Activated CD4-positive, alpha-beta memory T cell treated with anti-CD3 and anti-CD28 coated beads, Interleukin-2, amount 10 ng/mL, durations not matched to agents 7 days and 5 days (primary cell): ENCODE results near the gene TGFBR2. TPM values are rescaled to one million over a fixed set of nuclear protein-coding genes. Genes with fewer than 3 reads are reported as not detected.
A peak's percentile ranks its signal among the peaks of the same experiment; 100 is the strongest.

Source experiments
- CTCF ChIA-PET: fragments of 350-600 bp; sonication (Branson Sonifier 250); formaldehyde crosslinking; loops from one replicate; lab custom pipeline; 2021; ENCODE audit warnings: antibody characterized with exemption, inconsistent platforms; lab: Charles Lee
- POLR2A ChIA-PET: fragments of 350-600 bp; sonication (Branson Sonifier 250); formaldehyde crosslinking; loops from one replicate; lab custom pipeline; 2021; ENCODE audit warnings: antibody characterized with exemption; lab: Charles Lee
- DNase-seq: peaks from one replicate; pipeline ENCODE4 v3.0.0-alpha.2; 2020
- H3K27ac Mint-ChIP-seq: one replicate; pipeline ENCODE4 v1.8.0; 2021; ENCODE audit warnings: mild to moderate bottlenecking, mixed read lengths
- H3K27me3 Mint-ChIP-seq: one replicate; pipeline ENCODE4 v1.8.0; 2021; ENCODE audit warnings: mixed read lengths
- H3K36me3 Mint-ChIP-seq: one replicate; pipeline ENCODE4 v1.8.0; 2021; ENCODE audit warnings: low read depth, mixed read lengths
- H3K4me1 Mint-ChIP-seq: one replicate; pipeline ENCODE4 v1.8.0; 2021; ENCODE audit warnings: mixed read lengths
- H3K4me3 Mint-ChIP-seq: one replicate; pipeline ENCODE4 v1.8.0; 2021; ENCODE audit warnings: mild to moderate bottlenecking, mixed read lengths
- H3K9me3 Mint-ChIP-seq: one replicate; pipeline ENCODE4 v1.8.0; 2021; ENCODE audit warnings: mixed read lengths
- total RNA-seq, 2 experiments: library from RNA; stranded (reverse); gene quantifications; one replicate each; pipeline ENCODE4 v1.2.3, GENCODE V29; 2021

Gene TGFBR2
- total RNA-seq, 2 experiments from 2014 or later = 60.1 to 60.8 TPM

DNA sequence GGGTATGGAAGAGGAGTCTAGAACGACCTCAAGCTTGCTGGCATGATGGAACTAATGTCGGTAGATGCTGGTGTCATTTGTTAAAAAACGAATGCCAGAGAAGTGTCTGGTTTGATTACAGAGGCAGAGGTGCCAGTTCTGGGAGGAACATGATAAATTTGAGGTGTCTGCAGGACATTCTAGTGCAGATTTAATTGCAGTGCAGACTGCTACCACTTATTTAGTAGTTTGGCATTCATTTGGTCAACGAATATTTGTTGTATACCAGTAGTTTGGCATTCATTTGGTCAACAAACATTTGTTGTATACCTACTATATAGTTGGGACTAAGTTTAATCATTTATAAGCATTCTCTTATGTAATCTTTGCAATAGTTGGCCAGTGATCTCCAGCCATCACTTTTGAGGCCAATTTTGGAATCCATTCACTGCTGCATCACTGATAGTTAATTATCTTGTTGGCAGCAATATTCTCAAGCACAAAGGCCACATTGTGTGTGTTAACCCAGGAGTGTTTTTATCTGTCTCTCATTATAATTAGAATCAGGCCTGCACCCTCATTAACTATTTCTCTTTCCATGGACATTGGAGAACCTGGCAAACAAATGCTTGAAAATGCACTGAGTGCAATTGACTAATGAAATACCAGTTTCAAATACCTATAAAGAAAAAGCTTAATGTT, 19.5 kb upstream of the TGFBR2 start:
- ChIA-PET POLR2A (no interaction called here), CTCF (no interaction called here)
- Mint-ChIP-seq H3K36me3 (no peaks in the 10 kb centered on the region), H3K9me3 (no peaks in the 10 kb centered on the region), H3K4me3 (no peak overlapping the region), H3K4me1 (no peaks in the 10 kb centered on the region), H3K27me3 (no peaks in the 10 kb centered on the region), H3K27ac (no peak overlapping the region)
- no peak for DNase-seq

DNA sequence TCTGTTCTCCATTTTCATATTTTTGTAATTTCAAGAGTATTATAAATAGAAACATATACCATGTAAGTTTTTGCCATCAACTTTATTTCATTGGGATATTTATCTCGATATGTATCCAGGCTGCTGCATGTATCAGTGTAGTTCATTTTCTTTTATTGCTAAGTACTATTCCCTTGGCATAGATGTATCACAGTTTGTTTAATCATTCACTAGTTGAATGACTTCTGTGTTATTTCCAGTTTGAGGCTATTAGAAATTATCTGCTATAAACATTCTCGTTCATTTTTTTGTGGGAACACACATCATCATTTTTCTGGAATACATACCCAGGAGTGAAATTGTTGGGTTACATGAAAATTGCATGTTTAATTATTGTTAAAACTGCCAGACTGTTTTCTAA, 18.5 kb upstream of the TGFBR2 start:
- no peak overlapping the region for H3K27ac Mint-ChIP-seq
- no peaks in the 10 kb centered on the region for H3K4me1 Mint-ChIP-seq
- H3K9me3 Mint-ChIP-seq = no peaks in the 10 kb centered on the region
- H3K27me3 Mint-ChIP-seq = no peaks in the 10 kb centered on the region
- DNase-seq = no peak
- CTCF ChIA-PET = no interaction called here
- H3K36me3 Mint-ChIP-seq = no peaks in the 10 kb centered on the region
- POLR2A ChIA-PET = no interaction called here
- H3K4me3 Mint-ChIP-seq = no peak overlapping the region

DNA sequence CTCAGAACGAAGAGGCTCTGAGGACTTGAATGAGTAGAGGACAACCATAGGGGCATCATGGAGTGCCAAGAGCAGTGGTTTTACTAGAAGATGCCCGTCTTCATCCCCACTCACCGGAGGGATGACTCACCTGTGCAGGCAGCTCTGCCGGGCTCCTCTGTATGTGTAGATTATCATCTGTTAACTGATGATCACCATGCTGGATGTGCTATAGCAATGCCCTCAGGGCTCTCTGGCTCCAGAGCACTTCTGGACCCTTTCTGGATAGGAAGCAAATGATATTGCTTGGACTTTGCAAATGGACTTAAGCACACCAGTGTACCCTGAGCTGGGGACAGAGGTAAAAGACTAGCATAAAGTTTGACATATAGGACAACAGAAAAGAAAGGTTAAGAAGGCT, 10.2 kb upstream of the TGFBR2 start:
- Mint-ChIP-seq H3K4me3 (no peak overlapping the region), H3K9me3 (no peaks in the 10 kb centered on the region), H3K36me3 (no peaks in the 10 kb centered on the region), H3K4me1 (peaks cover 17% of the 10 kb centered on the region), H3K27me3 (no peaks in the 10 kb centered on the region), H3K27ac (no peak overlapping the region)
- ChIA-PET POLR2A (no interaction called here), CTCF (interaction anchor here (1.0 kb wide), 1 partner anchor 83 kb away, joined by 3 read pairs; no protein-coding TSS in a partner anchor)
- no peak for DNase-seq

DNA sequence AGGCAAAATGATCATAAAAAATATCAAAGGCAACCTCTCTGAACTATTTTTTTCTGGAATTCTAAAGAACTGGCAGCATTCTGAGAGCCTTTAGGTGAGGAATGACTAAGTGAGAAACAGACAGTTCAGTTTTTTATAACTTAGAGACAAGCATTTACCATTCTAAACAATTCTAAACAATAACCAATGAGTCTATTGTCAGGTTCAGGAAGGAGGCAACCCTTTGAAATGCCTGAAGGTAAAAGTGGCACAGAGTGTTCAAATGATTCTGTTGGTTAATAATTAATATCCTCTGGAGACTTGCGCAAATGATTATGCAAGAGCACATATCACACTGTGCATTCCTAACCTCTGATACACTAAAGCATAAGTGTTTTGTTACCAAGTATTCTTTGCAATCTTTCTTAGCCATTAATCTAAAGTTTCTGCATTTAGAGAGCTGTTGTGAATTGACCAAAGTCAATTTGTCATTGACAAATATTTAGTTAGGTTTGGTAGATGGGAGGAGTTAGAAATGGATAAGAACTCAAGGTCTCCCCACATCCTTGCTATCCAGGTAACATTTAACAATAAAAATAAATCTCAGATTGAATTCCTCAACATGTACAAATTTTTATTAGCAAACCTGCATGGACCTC, 9.2 kb upstream of the TGFBR2 start:
- no peak overlapping the region for H3K27ac Mint-ChIP-seq
- H3K4me3 Mint-ChIP-seq = no peak overlapping the region
- H3K27me3 Mint-ChIP-seq = no peaks in the 10 kb centered on the region
- DNase-seq = no peak
- H3K4me1 Mint-ChIP-seq = peaks cover 17% of the 10 kb centered on the region
- H3K36me3 Mint-ChIP-seq = no peaks in the 10 kb centered on the region
- CTCF ChIA-PET = no interaction called here
- H3K9me3 Mint-ChIP-seq = no peaks in the 10 kb centered on the region
- POLR2A ChIA-PET = no interaction called here

DNA sequence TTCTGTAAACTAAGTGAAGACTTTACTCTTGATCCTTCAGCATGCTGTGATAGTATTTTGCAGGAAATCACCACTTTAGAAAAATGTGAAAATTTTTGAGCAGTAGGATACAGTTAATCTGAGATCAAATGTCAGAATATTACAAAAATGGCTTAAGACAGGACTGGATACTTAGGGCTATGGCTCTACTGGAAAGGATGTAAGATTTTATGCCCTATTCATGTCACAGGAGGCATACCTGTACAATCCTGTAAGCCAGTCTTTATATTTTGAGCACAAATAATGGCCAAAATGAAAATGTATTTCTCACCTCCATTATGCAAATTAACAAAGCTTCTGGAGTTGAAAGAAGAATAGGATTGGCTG, 8.6 kb upstream of the TGFBR2 start:
- H3K9me3 Mint-ChIP-seq = no peaks in the 10 kb centered on the region
- DNase-seq = no peak
- CTCF ChIA-PET = no interaction called here
- no peaks in the 10 kb centered on the region for H3K27me3 Mint-ChIP-seq
- no peak overlapping the region for H3K4me3 Mint-ChIP-seq
- peaks cover 21% of the 10 kb centered on the region for H3K4me1 Mint-ChIP-seq
- POLR2A ChIA-PET = no interaction called here
- H3K36me3 Mint-ChIP-seq = no peaks in the 10 kb centered on the region
- H3K27ac Mint-ChIP-seq = no peak overlapping the region

DNA sequence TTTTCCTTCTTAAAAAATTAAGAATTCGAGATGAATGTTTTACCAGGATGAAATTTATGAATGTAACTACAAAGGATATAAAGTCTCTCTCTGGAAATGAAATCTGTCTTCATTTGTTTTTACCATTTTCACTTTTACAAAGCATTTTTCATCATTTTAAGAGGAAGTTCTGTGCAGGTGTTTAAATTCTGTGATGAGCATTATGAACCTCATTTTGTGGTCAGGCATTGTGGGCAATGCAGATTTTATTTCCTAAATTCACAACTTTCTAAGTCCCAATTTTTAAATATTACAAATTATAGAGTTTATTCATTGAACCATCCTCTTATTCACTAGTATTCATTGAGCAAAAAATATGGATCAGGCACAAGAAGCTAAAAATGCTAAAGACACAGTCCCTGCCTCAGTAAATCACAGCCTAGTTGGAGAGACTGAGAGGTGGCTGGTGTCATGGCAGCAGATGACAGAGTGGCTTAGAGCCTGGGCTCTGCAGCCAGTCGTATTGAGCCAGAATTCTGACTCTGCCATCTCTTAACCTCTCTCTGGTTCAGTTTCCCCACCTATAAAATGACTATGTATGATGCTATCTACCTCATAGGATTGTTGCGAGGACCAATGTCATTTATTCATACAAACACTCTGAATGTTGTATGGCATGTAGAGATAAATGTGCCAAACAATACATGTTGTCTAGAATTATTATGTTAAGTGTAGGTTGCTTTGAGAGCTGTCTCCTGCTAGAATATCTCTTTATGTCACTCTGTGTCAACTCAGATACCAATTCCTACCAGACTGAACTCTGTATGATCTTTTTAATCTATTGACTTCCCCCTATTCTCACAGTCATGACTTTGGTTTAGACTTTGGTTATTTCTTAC, 7.5 kb upstream of the TGFBR2 start:
- Mint-ChIP-seq H3K36me3 (no peaks in the 10 kb centered on the region), H3K4me3 (no peak overlapping the region), H3K9me3 (no peaks in the 10 kb centered on the region), H3K4me1 (peaks cover 29% of the 10 kb centered on the region), H3K27me3 (no peaks in the 10 kb centered on the region), H3K27ac (no peak overlapping the region)
- ChIA-PET POLR2A (interaction anchor here (1.5 kb wide), 1 partner anchor 21 kb away, joined by 8 read pairs; no protein-coding TSS in a partner anchor), CTCF (no interaction called here)
- DNase-seq = no peak

DNA sequence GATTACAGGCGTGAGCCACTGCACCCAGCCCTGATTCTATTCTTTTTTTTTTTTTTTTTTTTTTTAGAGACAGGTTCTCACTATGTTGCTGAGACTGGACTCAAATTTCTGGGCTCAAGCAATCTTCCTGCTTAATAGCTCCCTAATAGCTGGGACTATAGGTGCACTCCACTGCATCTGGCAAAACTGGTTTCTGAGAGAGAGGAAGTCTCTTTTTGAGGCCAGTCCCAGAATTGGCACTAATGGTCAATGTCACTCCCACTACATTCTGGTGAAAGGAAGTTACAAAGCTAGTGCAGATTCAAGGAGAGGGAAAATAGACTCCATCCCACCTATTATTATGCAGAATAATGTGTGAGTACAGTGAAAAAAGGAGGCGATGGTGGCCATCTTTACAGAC, 5.8 kb upstream of the TGFBR2 start:
- H3K36me3 Mint-ChIP-seq = no peaks in the 10 kb centered on the region
- ChIA-PET POLR2A (interaction anchor here (1.0 to 1.5 kb wide), 2 partner anchors 19 to 98 kb away, joined by 3 to 8 read pairs; no protein-coding TSS in a partner anchor), CTCF (interaction anchor here (0.7 kb wide), 1 partner anchor 122 kb away, joined by 4 read pairs; no protein-coding TSS in a partner anchor)

DNA sequence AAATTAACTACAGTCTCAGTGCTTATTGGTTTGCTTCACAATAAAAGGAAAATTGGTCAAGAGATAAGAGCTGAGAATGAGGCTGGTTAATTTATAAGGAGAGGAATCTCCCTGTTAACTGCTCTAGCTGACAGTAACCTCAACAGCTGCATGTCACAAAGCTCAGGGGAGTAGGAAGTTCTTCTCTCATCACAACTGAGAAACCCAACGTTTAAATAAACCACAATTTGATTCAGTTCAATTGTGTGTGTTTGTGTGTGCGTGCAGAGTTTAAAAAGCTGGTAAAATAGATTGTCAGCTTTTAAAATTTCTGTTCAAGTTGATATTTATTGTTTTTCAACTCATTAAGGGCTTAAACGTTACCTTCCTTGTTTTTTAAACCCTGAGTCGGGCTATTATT, 3.5 kb upstream of the TGFBR2 start:
- Mint-ChIP-seq H3K4me1 (peaks cover 48% of the 10 kb centered on the region), H3K36me3 (no peaks in the 10 kb centered on the region), H3K27ac (peak overlapping the region; percentile 7), H3K4me3 (no peak overlapping the region), H3K27me3 (no peaks in the 10 kb centered on the region), H3K9me3 (no peaks in the 10 kb centered on the region)
- DNase-seq = no peak
- ChIA-PET POLR2A (interaction anchor here (0.8 to 2.9 kb wide), 4 partner anchors 10 to 930 kb away, joined by 3 to 14 read pairs (median 4); partner anchors contain the start of gene STT3B), CTCF (interaction anchor here (1.3 to 2.3 kb wide), 2 partner anchors 90 to 404 kb away, joined by 4 to 5 read pairs; no protein-coding TSS in a partner anchor)

More for the DNA sequence above, 5.8 kb upstream of the TGFBR2 start:
- H3K9me3 Mint-ChIP-seq = no peaks in the 10 kb centered on the region
- no peaks in the 10 kb centered on the region for H3K27me3 Mint-ChIP-seq
- H3K4me3 Mint-ChIP-seq = no peak overlapping the region
- H3K27ac Mint-ChIP-seq = no peak overlapping the region
- DNase-seq = no peak
- H3K4me1 Mint-ChIP-seq = peaks cover 45% of the 10 kb centered on the region

DNA sequence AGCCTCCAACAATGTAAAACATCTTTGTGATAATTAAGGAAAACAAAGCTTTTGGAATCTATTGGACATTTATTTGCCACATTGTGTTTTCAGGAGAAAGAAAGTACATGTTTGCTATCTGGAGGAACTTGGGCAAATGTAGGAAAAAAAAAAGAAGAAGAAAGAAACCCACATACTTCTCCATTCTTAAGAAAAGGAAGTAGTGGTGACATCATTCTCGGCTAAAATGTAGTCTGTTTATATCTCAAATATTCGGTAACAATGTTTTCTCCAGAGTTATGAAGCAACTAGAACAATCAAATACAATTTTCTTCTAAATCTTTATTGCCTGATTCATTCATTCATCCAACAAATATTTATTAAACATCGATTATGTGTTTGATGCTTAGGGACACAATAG, 2.3 kb upstream of the TGFBR2 start:
- H3K36me3 Mint-ChIP-seq = peaks cover 11% of the 10 kb centered on the region
- peak overlapping the region; percentile 82 for H3K4me3 Mint-ChIP-seq
- peak overlapping the region; percentile 91 for H3K27ac Mint-ChIP-seq
- CTCF ChIA-PET = interaction anchor here (0.9 to 2.3 kb wide), 4 partner anchors 32 to 405 kb away, joined by 3 to 5 read pairs (median 4); no protein-coding TSS in a partner anchor
- DNase-seq = no peak
- H3K4me1 Mint-ChIP-seq = peaks cover 41% of the 10 kb centered on the region
- POLR2A ChIA-PET = interaction anchor here (1.0 to 11.6 kb wide), 7 partner anchors 9 to 63 kb away, joined by 3 to 244 read pairs (median 4); no protein-coding TSS in a partner anchor
- H3K27me3 Mint-ChIP-seq = no peaks in the 10 kb centered on the region
- no peaks in the 10 kb centered on the region for H3K9me3 Mint-ChIP-seq

DNA sequence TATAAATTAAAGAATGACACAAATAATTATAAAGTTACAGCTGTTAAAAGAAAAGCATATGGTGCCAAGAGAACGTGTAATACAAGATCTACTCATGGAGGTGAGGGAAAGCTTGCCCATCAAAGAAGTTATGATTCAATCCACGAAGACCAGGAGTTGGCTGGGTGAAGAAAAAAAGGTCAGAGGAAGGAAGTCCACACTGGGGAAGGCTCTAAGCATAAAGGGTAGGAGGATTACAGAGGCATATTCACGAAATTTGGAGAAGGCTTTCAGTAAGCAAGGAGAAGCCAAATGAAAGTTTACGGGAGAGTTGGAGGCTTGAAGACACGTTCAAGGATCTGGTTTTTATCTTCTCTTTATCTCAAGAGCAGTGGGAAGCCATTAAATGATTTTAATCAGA, 1.8 kb upstream of the TGFBR2 start:
- POLR2A ChIA-PET = interaction anchor here (0.6 to 11.6 kb wide), 9 partner anchors 9 to 256 kb away, joined by 3 to 244 read pairs (median 4); no protein-coding TSS in a partner anchor
- H3K4me3 Mint-ChIP-seq = peak overlapping the region; percentile 82
- no peaks in the 10 kb centered on the region for H3K9me3 Mint-ChIP-seq

DNA sequence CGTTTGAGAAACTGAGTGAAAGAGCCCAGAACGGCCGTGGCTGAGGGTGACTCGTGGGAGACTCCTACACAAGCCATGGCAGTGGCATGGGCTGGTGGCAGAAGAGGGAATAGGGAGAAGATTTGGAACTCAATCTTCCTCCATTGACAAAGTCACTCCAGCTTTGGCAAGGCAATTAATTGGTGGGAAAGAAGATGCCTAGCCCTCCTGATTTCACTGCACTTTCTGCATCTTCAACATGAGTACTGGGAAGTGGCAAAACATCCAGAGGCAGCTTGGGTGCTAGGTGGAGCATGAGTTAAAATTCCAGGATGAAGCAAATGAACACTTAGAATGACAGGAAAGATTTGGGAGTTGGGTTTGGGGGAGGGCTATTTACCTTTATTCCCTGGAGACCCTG, 1.4 kb upstream of the TGFBR2 start:
- ChIA-PET POLR2A (interaction anchor here (0.6 to 11.6 kb wide), 9 partner anchors 8 to 257 kb away, joined by 3 to 244 read pairs (median 4); no protein-coding TSS in a partner anchor), CTCF (interaction anchor here (0.7 to 2.3 kb wide), 4 partner anchors 31 to 406 kb away, joined by 3 to 5 read pairs (median 4); no protein-coding TSS in a partner anchor)
- Mint-ChIP-seq H3K27ac (peak overlapping the region; percentile 91), H3K4me1 (peaks cover 42% of the 10 kb centered on the region), H3K27me3 (no peaks in the 10 kb centered on the region), H3K4me3 (peak overlapping the region; percentile 82), H3K9me3 (no peaks in the 10 kb centered on the region), H3K36me3 (peaks cover 17% of the 10 kb centered on the region)
- no peak for DNase-seq

More for the DNA sequence above, 1.8 kb upstream of the TGFBR2 start:
- Mint-ChIP-seq H3K36me3 (peaks cover 13% of the 10 kb centered on the region), H3K27me3 (no peaks in the 10 kb centered on the region), H3K27ac (peak overlapping the region; percentile 91), H3K4me1 (peaks cover 39% of the 10 kb centered on the region)
- DNase-seq = no peak
- CTCF ChIA-PET = interaction anchor here (0.7 to 2.3 kb wide), 4 partner anchors 31 to 405 kb away, joined by 3 to 5 read pairs (median 4); no protein-coding TSS in a partner anchor

DNA sequence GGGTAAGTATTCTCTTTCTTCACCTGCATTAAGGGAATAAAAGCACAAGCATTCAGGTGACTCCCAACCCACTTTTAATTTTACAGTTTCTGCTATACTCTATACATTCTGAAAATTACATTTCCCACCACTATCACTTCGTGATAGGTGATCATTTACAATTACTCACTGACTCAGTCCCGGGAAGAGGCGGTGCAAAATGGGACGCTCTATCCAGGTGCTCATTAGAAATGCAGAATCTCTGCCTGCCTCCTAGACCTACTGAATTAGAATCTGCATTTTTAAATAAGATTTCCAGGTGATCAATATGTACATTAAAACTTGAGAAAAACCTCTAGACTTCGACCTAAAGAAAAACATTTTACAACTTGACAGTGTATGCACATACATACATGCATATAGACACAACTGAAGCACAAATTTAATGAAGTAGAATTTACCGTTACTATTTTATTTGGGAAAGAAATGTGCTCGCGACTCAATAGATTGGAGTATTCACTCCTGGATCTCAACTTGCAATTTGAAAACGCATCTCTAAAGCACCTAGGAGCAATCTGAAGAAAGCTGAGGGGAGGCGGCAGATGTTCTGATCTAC, 598 bp upstream of the TGFBR2 start:
- Mint-ChIP-seq H3K9me3 (no peaks in the 10 kb centered on the region), H3K4me1 (peaks cover 50% of the 10 kb centered on the region), H3K27me3 (no peaks in the 10 kb centered on the region), H3K4me3 (peak overlapping the region; percentile 82), H3K36me3 (peaks cover 22% of the 10 kb centered on the region), H3K27ac (peak overlapping the region; percentile 91)
- ChIA-PET POLR2A (interaction anchor here (0.7 to 20.1 kb wide), 15 partner anchors 15 to 927 kb away, joined by 3 to 671 read pairs (median 6); partner anchors contain the start of gene STT3B), CTCF (interaction anchor here (0.6 to 3.4 kb wide), 12 partner anchors 11 to 407 kb away, joined by 3 to 21 read pairs (median 5); no protein-coding TSS in a partner anchor)
- no peak for DNase-seq
